Lower leg skin (tissue), 4 donors: ENCODE results near the gene BPIFA2. TPM values are rescaled to one million over a fixed set of nuclear protein-coding genes. Genes with fewer than 3 reads are reported as not detected.
A peak's percentile ranks its signal among the peaks of the same experiment; 100 is the strongest.

Experiments used
- DNase-seq, 2 donors: peaks; one replicate each; pipeline ENCODE4 v3.0.0-alpha.2; 2019; ENCODE audit warnings: low spot score in 2 of 2
- H3K4me3 ChIP-seq: fragments of 200-600 bp; sonication (generic); 2 replicates; pipeline ENCODE4 v1.5.1; 2017; ENCODE audit warnings: mild to moderate bottlenecking, low read depth; ENCODE audit not compliant: poor library complexity, severe bottlenecking
- CTCF ChIP-seq, 3 donors: fragments of 450-650 bp; IDR thresholded peaks; one replicate each; pipeline ENCODE4 v1.5.1; 2016; ENCODE audit warnings: antibody characterized with exemption in 3 of 3, mild to moderate bottlenecking in 3 of 3, moderate library complexity in 2 of 3
- POLR2A ChIP-seq, 2 donors: fragments of 450-650 bp; IDR thresholded peaks; one replicate each; pipeline ENCODE4 v1.6.1; 2016 to 2017; ENCODE audit warnings: antibody characterized with exemption in 2 of 2, mild to moderate bottlenecking in 1 of 2, moderate library complexity in 1 of 2
- WGBS, 2 donors: methylation state at CpG; one replicate each; pipeline ENCODE4 v1.1.5; 2018; 5-methylcytosine and 5-hydroxymethylcytosine counted together
- intact Hi-C: fragments of 100-400 bp; cut with DNase I; formaldehyde crosslinking; loops from one replicate; pipeline ENCODE4 v1.15.0; 2023; ENCODE audit warnings: low total_unique reads
- total RNA-seq, 4 donors: library from RNA; depleted of rRNA; stranded (reverse); fragments of >200 nt; gene quantifications; one replicate each; pipeline ENCODE4 v1.1.0, GENCODE V29; 2016

BPIFA2 gene
- total RNA-seq, 4 donors from 2014 or later, result not detected

GRCh38 chr20:33133373-33133941 lies 34.5 kb upstream of the BPIFA2 start:
- no peak overlapping the region for H3K4me3 ChIP-seq
- no peak for DNase-seq
- TF ChIP-seq CTCF (IDR thresholded peaks at IDR 0.05), result no peak
- WGBS, 2 donors, result 78 to 83% methylated on average over 11 of the region's 11 CpGs
- intact Hi-C loops, result no loop called here

GRCh38 chr20:33137195-33137594 lies 30.8 kb upstream of the BPIFA2 start:
- no peak overlapping the region for H3K4me3 ChIP-seq
- intact Hi-C loops, result no loop called here
- TF ChIP-seq POLR2A (IDR thresholded peaks at IDR 0.05), result no peak
- TF ChIP-seq CTCF (IDR thresholded peaks at IDR 0.05), result no peak
- 82 to 85% methylated on average over 3 of the region's 3 CpGs for WGBS, 2 donors
- no peak for DNase-seq

GRCh38 chr20:33139467-33139866 lies 28.5 kb upstream of the BPIFA2 start:
- DNase-seq, result no peak
- intact Hi-C loops, result no loop called here
- H3K4me3 ChIP-seq, result no peak overlapping the region
- TF ChIP-seq CTCF (IDR thresholded peaks at IDR 0.05) (no peak), POLR2A (IDR thresholded peaks at IDR 0.05) (no peak)

GRCh38 chr20:33145521-33145920 lies 22.4 kb upstream of the BPIFA2 start:
- intact Hi-C loops, result no loop called here
- H3K4me3 ChIP-seq, result no peak overlapping the region
- WGBS, 2 donors, result 77 to 87% methylated on average over 5 of the region's 5 CpGs
- DNase-seq, result no peak
- TF ChIP-seq POLR2A (IDR thresholded peaks at IDR 0.05) (no peak), CTCF (IDR thresholded peaks at IDR 0.05) (no peak)

- no peak for TF ChIP-seq POLR2A (IDR thresholded peaks at IDR 0.05)
- TF ChIP-seq CTCF (IDR thresholded peaks at IDR 0.05), result no peak
- intact Hi-C loops, result no loop called here
- H3K4me3 ChIP-seq, result no peak overlapping the region
- DNase-seq, result no peak
- WGBS, 2 donors, result 90% methylated on average over 5 of the region's 5 CpGs
These were observed 20.7 kb upstream of the BPIFA2 start for GRCh38 chr20:33147299-33147698.

GRCh38 chr20:33148040-33148439 lies 19.9 kb upstream of the BPIFA2 start:
- intact Hi-C loops, result no loop called here
- peak in 1 of 2 donors; percentile 46 for DNase-seq
- WGBS, 2 donors, result 81 to 88% methylated on average over 4 of the region's 4 CpGs
- H3K4me3 ChIP-seq, result no peak overlapping the region
- TF ChIP-seq POLR2A (IDR thresholded peaks at IDR 0.05), result no peak
- TF ChIP-seq CTCF (IDR thresholded peaks at IDR 0.05), result no peak
